Epithelial cell of esophagus (primary cell): ENCODE measurements around the gene AGPAT2.

Experiments used
- DNase-seq: peaks from one replicate; pipeline ENCODE4 v3.0.0; 2010; ENCODE audit warnings: low read depth
- H3K4me3 ChIP-seq: 2 replicates; pipeline ENCODE4 v1.5.1; 2011; ENCODE audit warnings: mild to moderate bottlenecking, low read length, control low read depth
- TF ChIP-seq, protein P1 (sequence below): IDR thresholded peaks from 2 replicates; pipeline ENCODE4 v1.5.1; 2011; ENCODE audit warnings: low read depth, mild to moderate bottlenecking, low read length, control low read depth, inconsistent platforms; ENCODE audit not compliant: insufficient read depth; ENCODE audit errors: missing control alignments

The AGPAT2 gene

DNA sequence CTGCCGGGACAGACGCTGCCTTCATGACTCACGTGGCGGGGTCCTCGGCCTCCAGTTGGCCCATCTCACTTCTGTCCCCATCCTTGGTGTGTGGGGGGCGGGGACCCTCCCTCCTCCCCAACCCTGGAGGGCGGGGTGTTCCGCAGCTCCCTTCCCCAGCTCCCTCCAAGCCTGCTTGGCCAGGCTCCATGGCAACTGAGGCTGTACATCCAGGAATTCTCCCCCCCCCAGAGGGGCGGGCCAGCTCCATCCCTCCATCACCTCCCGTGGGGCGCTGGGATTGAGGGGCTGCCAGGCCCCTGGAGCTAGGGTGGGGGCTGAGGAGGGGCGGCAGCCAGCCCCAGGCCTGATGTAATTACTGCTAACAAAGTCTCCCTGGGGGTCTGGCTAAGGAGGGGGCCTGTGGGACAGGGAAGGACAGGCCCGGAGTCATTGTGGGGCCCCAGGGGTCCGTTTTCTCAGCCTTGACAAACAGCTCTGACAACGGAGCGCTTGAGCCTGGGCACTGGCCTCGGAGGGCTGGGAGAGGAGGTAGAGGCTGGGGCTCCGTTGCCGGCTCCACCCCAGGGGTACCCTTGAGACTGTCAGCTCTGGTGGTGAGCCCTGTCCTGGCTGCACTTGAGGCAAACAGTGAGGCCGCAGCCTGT, 33.1 kb upstream of the AGPAT2 start:
- TF ChIP-seq, protein P1, sequence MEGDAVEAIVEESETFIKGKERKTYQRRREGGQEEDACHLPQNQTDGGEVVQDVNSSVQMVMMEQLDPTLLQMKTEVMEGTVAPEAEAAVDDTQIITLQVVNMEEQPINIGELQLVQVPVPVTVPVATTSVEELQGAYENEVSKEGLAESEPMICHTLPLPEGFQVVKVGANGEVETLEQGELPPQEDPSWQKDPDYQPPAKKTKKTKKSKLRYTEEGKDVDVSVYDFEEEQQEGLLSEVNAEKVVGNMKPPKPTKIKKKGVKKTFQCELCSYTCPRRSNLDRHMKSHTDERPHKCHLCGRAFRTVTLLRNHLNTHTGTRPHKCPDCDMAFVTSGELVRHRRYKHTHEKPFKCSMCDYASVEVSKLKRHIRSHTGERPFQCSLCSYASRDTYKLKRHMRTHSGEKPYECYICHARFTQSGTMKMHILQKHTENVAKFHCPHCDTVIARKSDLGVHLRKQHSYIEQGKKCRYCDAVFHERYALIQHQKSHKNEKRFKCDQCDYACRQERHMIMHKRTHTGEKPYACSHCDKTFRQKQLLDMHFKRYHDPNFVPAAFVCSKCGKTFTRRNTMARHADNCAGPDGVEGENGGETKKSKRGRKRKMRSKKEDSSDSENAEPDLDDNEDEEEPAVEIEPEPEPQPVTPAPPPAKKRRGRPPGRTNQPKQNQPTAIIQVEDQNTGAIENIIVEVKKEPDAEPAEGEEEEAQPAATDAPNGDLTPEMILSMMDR, result no peak
- no peak overlapping the region for H3K4me3 ChIP-seq
- no peak for DNase-seq

DNA sequence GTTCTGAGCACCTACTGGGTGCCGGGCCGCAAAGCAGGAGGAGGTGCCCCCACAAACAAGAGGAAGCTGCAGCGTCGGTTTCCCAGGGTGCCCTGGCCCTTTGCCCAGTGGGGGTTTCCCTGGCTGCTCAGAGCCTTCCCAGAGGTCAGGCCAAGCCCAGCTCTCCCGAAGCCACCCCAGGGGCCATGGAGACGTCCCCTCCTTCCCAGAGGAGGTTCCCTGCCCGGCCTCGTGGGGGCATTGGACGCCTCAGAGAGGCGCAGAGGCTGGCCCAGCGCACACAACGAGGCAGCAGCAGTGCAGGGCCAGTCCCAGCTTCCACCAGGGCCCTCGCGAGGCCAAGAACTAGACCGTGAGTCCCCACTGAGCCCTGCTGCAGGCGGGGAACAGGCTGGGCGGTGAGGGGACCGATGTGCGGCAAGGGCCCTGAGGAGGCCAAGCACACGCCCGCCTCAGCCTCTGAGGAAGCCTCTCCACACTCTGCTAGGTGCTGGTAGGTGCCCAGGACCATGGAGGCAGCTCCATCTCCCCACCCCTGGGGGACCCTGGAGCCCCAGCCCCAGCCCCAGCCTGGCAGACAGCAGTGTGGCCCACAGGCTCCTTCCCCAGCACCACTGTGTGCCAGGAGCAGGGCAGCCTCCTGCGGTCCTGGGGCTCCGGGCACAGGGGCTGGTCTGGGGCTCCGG, 32.1 kb upstream of the AGPAT2 start:
- H3K4me3 ChIP-seq, result no peak overlapping the region
- TF ChIP-seq, protein P1, result no peak
- no peak for DNase-seq

DNA sequence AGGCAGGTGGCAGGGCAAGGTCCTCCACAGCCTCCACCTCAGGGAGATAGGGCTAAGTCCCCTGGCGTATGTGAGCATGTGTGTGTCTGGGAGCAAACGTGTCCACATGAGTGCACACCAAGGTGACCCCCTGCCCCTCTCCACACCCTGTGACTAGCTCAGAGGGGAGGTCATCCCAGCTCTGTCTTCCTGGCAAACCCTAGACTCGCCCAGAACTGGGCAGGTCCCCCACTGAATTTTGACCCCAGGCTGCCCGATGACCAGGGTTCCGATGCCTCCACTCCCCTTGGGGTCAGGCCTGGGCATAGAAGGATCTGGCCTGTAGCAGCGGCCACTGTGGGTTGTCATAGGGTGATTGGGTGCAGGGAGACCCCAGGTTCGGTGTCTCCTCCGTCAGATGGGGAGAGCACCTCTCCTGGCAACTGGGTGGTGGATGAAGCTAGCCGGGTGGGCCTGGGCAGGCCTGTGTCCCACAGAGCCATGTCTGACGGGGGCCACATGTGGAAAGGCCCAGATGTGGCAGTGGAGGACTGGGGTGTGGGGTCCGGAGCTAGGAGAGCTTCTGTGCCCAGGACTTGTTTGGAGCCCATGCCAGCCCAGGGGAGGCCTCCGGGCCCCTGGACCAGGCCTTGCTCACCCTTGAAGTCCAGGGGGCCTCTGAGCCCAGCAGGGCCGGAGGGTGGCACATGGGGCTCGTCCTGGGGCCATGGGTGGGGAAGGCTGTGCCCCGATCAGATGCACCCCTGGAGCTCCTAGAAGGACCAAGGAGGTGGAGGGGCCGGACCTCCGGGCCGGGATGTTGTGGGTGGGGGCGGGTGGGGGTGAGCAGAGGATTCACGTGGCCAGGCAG, 31.3 kb upstream of the AGPAT2 start:
- no peak overlapping the region for H3K4me3 ChIP-seq
- no peak for DNase-seq
- TF ChIP-seq, protein P1, result no peak

DNA sequence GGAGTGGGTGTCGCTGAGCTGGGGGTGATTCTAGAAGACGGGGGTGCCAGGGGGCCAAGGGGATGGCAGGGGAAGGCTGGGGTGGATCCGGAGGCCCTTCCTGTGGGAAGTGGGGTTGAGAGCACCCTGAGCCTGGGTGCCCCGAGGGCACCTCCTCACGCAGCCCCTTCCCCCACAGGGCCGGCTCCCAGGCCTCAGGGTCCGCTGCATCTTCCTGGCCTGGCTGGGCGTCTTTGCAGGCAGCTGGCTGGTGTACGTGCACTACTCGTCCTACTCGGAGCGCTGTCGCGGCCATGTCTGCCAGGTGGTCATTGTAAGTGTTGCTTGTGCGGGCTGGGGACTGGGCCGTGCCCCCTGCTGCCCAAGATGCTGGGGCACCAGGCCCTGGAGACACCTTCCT, 30.1 kb upstream of the AGPAT2 start:
- TF ChIP-seq, protein P1, result no peak
- no peak overlapping the region for H3K4me3 ChIP-seq
- no peak for DNase-seq

DNA sequence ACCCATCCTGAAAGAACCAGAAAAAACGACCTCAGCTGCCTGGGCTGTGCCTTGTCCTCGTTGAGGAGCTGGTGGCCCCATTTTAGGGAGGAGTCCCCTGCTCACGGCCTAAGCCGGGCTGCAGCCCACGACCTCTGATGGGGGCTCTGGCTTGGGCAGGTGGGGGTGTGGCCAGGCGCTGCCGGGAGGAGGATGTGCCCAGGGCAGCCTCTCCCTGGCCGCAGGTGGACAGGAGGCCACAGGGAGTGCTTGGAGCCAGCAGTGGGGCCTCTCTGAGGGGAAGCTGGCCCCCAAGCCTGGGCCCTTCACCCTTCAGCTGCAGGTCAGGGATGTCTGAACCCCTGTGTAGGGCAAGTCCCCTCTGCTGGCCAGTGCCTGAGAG, 27.6 kb upstream of the AGPAT2 start:
- no peak overlapping the region for H3K4me3 ChIP-seq
- no peak for DNase-seq
- TF ChIP-seq, protein P1, result no peak

DNA sequence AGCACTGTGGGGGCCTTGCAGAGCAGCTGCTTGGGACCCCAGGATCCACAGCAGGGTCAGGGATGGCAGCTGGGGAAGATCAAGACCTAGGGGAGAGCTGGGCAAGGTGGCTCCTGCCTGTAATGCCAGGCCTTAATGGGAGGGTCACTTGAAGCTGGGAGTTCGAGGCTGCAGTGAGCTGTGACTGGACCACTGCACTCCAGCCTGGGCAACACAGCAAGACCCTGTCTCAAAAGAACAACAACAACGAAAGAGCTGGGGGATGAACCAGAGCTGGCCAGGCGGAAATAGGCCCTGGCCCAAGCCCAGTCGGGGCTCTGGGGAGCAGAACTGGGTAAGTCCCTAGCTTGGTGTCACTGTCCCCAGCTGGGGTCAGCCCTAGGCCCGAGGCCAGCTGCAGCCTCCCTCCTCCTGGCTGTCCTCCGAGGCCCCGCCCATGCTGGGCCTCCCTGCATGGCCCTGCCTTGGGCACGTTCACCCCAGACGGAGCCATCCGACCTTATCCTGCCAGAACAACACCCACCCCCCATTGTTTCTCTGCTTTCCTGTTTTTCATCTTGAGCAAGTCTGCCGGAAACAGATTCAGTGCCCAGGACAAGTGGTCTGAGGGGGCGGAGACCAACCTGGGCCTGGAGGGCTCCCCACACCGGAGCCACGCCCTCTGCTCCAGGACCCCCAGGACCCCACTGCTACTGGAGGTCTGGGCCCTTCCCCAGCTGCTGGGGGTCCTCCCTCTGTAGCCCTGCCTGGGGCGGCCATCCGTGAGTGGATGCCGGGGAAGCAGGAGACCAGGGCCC, 27.0 kb upstream of the AGPAT2 start:
- DNase-seq, result no peak
- H3K4me3 ChIP-seq, result no peak overlapping the region
- TF ChIP-seq, protein P1, result no peak
